Bone marrow (tissue), 2 donors: ENCODE results near the gene STAB1.
"Not testable (repeated sequence)": the region's sequence is repeated elsewhere in the genome, so short reads cannot be mapped to it uniquely, and the experiment has no call there.

Experiments used
- DNase-seq, 2 donors: peaks; one replicate each; lab custom pipeline; 2025; lab: John Stamatoyannopoulos, UW

The STAB1 gene

DNA sequence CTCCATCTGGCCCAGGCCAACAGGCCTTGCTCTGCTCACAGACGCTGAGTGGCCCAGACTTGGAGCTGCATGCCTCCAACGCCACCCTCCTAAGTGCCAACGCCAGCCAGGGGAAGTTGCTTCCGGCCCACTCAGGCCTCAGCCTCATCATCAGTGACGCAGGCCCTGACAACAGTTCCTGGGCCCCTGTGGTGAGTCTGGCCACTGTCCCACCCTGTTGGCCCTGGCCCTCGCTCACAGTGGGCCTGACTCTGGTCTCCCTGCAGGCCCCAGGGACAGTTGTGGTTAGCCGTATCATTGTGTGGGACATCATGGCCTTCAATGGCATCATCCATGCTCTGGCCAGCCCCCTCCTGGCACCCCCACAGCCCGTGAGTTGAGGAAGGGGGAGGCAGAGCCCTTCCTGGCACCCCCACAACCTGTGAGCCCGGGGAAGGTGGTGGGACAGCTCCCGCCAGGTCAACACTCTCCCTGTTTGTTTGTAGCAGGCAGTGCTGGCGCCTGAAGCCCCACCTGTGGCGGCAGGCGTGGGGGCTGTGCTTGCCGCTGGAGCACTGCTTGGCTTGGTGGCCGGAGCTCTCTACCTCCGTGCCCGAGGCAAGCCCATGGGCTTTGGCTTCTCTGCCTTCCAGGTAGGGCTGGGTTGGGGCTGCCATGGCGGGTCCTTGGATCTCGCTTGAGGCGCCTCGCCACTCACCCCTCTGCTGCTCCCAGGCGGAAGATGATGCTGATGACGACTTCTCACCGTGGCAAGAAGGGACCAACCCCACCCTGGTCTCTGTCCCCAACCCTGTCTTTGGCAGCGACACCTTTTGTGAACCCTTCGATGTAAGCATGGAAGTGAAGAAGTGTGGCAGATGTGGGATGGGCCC is 28.5 kb downstream of the STAB1 start:
- no peak for DNase-seq

GRCh38 chr3:52524258-52524751 is 29.2 kb downstream of the STAB1 start:
- no peak for DNase-seq

GRCh38 chr3:52524752-52525679 is 29.9 kb downstream of the STAB1 start:
- no peak for DNase-seq

GRCh38 chr3:52525680-52526561 is 30.8 kb downstream of the STAB1 start:
- no peak for DNase-seq

- not testable (repeated sequence) for DNase-seq
These were observed 31.5 kb downstream of the STAB1 start for GRCh38 chr3:52526671-52527038.

DNA sequence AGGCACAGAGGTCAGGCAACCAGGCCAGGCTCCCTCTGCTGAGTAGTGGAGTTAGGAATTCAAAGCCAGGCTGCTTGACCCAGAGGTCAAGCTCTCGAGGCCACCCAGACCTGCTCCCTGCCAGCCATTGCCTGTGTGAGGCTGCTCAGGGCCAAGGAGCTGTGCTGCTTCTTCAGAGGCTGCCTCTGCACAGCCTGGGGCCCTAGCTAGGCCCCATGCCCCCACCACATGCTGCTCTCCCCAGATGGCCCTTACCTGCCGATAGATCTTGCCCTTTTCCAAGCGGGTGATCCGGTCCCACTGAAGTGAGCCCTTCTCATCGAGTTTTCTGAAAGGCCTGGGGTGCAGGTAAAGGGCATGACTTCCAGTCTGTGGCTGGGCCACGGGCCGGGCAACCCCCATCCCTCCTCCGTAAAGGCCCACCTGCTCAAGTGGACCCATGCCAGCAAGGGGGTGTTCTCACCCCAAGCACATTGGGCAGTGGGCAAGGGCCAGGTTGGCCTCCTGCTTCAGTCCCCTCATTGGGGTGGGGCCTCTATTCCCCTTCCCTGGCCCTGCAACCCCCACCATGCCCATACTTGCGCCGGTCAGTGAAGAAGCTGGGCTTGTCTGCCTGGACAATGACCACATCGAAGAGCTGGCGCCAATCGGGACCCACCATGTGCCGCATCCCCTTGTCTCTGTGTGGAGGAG is 32.0 kb downstream of the STAB1 start:
- DNase-seq, result no peak

GRCh38 chr3:52527732-52528585 is 32.8 kb downstream of the STAB1 start:
- DNase-seq, result no peak

GRCh38 chr3:52528586-52529375 is 33.6 kb downstream of the STAB1 start:
- DNase-seq, result no peak

GRCh38 chr3:52529376-52530333 is 34.5 kb downstream of the STAB1 start:
- DNase-seq, result no peak

DNA sequence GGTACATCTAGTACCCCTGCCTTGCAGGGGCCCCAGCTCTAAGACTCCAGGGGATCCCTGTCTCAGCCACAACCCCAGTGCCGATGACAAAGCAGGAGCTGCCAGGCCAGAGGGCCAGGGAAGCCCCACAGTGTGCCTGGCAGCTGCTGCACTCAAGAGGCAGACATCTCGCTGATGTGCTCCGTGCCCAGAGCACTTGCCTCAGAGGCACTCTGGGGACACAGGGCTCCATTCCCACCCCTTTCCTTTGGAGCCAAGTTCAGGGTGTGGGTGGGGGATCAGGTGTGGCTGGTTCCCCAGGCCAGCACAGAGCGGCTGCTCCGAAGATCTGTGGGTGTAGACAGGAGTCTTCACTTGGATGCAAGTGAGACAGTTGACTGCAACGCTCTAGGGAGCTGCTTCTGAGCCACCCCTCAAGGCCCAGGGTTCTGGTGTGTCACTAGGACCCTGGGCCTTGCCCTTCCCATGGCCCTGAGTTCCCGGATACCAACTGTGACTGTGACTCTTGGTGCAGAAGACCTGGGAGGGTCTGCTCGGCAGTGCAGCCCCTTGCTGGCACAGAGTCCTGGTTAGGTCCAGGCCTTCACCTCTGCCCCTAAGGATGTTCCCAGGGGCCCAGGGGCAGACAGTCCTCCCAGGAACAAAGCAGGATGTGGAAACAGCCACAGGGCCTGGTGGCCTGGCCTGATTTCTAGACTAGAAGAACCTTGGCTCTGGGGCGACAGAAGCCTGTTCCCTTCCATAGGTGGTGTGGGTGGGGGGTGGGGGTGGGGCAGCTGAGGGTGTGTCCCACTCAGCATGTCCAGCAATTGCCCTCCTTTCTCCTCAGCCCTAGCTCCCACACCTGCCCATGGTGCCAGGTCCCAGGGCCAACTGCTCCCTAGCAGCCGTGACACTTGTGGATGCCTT is 36.0 kb downstream of the STAB1 start:
- no peak for DNase-seq

DNA sequence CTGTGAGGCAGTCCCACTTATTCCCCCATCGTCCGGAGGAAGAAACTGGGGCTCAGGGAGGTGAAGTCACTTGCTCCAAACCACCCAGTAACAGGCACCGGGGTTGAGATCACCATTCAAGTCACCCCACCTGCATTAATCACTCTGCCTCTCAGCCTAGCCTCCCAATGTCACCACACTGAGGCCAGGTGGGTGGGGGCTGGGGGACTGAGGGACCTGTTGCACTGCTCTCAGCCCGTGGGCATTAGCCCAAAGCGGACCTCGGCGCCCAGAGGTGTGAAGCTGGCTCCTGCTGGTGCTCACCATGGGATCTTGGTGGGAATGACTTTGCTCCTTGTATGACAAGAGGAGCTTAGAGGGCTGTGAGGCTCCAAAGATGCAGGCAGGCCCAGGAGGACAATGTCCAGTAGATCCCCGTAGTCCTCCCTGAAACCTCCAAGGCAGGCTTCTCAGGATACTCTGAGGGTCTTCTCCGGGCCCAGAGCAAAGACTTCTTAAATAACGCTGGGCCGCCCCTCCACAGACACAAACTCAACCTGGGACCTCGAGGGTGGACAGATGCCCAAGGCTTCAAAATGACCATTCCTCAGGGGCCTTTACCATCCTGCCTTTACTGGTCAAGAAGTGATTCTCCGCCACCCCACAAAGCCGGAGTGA is 36.9 kb downstream of the STAB1 start:
- no peak for DNase-seq

DNA sequence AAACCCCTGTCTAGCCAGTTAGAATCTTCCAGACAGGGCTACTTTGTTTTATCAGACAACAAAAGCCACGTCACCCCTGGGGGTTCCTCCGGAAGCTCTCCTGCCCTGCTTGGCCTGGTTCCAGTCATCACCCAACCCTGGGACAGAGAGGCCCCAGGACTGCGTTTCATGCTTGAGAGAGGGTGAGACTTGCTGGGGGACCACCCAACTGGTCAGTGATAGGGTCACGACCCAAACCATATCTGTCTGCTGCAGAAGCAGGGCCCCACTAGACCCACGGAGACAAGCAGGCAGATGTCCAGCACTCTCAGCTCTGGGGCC is 37.3 kb downstream of the STAB1 start:
- peak in 1 of 2 donors; percentile 24 for DNase-seq

DNA sequence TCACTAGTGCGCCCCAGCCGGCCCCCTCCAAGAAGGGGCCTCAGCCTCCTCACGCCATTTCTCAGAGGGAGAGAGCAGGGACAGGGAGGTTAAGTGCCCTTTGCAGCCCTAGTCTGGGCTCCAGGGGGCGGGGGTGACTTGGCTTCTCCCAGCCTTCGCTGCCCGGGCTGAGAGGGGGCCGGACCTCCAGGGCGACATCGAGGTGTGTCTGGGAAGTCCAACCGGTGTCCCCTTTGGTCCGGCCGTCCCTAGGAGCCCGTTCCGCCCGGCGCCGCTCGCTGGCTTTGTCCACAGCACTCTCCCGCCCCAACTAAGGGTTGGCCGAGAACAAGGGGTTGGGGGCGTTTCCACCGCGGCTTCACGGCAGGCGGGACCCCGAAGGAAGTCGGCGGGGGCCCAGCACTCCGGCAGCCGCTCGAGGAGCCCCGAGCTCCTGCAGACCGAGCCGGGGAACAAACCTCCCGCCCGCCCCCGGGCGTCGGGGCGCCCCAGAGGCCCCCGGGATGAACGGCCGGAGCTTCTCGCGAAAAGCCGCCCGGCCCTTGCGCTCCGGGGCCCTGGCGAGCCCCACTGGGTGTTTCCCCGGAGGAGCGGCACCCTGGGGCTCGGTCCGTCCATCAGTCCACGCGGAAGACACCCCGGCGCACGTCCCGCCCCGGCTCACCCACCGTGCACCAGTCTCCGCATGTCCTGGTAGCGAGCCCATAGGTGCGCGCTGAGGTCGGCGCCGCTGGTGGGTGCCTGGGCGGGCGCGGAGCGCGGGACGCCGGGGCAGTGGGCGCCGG is 37.9 kb downstream of the STAB1 start:
- DNase-seq, result no peak

GRCh38 chr3:52533623-52534280 is 38.6 kb downstream of the STAB1 start, which contains the start of gene NT5DC2:
NT5DC2 (minus strand) TSS chr3:52533857; CDS start chr3:52533737, 120 bp downstream.
- no peak for DNase-seq
